AG04450 (cell line): ENCODE data around the gene SVOPL. TPM values are rescaled to one million over a fixed set of nuclear protein-coding genes. Genes with fewer than 3 reads are reported as not detected.

Source experiments
- CTCF ChIA-PET: fragments of 300-600, 350-600 bp; formaldehyde crosslinking; extraction: SDS; loops from one replicate; lab custom pipeline; 2022; ENCODE audit warnings: antibody characterized with exemption, inconsistent platforms; lab: Charles Lee
- POLR2A ChIA-PET: fragments of 350-600 bp; formaldehyde crosslinking; extraction: SDS; loops from one replicate; lab custom pipeline; 2021; ENCODE audit warnings: antibody characterized with exemption, inconsistent platforms; lab: Yijun Ruan, JAX
- DNase-seq: peaks from one replicate; pipeline ENCODE4 v3.0.0-alpha.2; 2011; ENCODE audit warnings: low read depth, low spot score
- H3K27ac ChIP-seq: one replicate; pipeline ENCODE4 v1.5.1; 2012; ENCODE audit warnings: low read depth, low read length, control low read depth
- H3K27me3 ChIP-seq: one replicate; pipeline ENCODE4 v1.6.0; 2012; ENCODE audit warnings: low read length; ENCODE audit not compliant: control insufficient read depth, insufficient read depth
- H3K4me3 ChIP-seq: 2 replicates; pipeline ENCODE4 v1.5.1; 2011; ENCODE audit warnings: mild to moderate bottlenecking, low read depth, low read length, control low read depth
- H3K9me3 ChIP-seq: 2 replicates; pipeline ENCODE4 v1.5.1; 2012; ENCODE audit warnings: low read length; ENCODE audit not compliant: control insufficient read depth, insufficient read depth
- polyA plus RNA-seq: library from polyadenylated mRNA; depleted of rRNA; stranded (reverse); fragments of >200 nt; gene quantifications from 2 replicates; pipeline ENCODE4 v1.2.3, GENCODE V29; 2011
- TF ChIP-seq, protein P1 (sequence below): IDR thresholded peaks from 2 replicates; pipeline ENCODE4 v1.5.1; 2011; ENCODE audit warnings: low read depth, low read length, control low read depth, inconsistent platforms

SVOPL gene
- polyA plus RNA-seq, 1 experiment = not detected

DNA sequence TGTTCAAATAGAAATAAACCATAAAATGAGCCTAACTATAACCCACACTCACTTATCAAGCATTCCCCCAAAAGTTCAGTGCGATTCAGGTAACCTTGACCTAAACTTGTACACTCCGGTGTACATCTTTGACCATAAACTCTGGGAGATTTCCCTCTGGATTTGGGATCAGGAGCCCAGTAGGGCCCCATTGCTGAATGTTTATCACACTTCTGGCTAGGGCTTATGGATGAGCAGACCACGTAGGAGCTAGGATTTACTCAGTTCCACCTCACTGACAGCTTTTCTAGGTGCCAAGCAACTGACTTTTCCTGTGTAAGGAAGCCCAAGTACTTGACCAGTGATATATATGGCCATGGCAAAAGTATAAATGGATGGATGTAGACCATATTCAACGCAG is 113.7 kb downstream of the SVOPL start:
- ChIA-PET POLR2A (no interaction called here), CTCF (no interaction called here)
- Histone ChIP-seq H3K27me3 (no peaks in the 10 kb centered on the region), H3K9me3 (no peaks in the 10 kb centered on the region), H3K27ac (no peak overlapping the region), H3K4me3 (no peak overlapping the region)
- no peak for DNase-seq
- TF ChIP-seq, protein P1, sequence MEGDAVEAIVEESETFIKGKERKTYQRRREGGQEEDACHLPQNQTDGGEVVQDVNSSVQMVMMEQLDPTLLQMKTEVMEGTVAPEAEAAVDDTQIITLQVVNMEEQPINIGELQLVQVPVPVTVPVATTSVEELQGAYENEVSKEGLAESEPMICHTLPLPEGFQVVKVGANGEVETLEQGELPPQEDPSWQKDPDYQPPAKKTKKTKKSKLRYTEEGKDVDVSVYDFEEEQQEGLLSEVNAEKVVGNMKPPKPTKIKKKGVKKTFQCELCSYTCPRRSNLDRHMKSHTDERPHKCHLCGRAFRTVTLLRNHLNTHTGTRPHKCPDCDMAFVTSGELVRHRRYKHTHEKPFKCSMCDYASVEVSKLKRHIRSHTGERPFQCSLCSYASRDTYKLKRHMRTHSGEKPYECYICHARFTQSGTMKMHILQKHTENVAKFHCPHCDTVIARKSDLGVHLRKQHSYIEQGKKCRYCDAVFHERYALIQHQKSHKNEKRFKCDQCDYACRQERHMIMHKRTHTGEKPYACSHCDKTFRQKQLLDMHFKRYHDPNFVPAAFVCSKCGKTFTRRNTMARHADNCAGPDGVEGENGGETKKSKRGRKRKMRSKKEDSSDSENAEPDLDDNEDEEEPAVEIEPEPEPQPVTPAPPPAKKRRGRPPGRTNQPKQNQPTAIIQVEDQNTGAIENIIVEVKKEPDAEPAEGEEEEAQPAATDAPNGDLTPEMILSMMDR = no peak

- ChIA-PET CTCF (no interaction called here), POLR2A (no interaction called here)
Observed at GRCh38 chr7:138585283-138585993, 115.7 kb downstream of the SVOPL start.

DNA sequence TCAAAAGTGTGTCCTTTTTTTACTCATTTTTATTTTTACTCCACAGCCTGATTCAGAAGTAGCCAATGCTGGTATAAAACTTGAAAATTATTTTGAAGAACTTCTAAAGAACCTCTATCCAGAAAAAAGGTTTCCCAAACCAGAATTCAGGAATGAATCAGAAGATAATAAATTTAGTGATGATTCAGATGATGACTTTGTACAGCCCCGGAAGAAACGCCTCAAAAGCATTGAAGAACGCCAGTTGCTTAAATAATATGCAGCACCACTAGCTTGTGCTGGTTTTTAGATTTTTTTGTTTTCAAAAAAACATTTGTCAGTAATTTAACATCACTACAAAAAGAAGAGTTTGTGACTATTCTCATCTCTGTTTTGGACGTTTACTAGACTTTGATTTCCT is 116.5 kb downstream of the SVOPL start:
- TF ChIP-seq, protein P1 = no peak
- DNase-seq = no peak
- Histone ChIP-seq H3K9me3 (no peaks in the 10 kb centered on the region), H3K27ac (no peak overlapping the region), H3K4me3 (no peak overlapping the region), H3K27me3 (no peaks in the 10 kb centered on the region)
- ChIA-PET POLR2A (no interaction called here), CTCF (no interaction called here)

More at GRCh38 chr7:138585283-138585993, 115.7 kb downstream of the SVOPL start:
- Histone ChIP-seq H3K27me3 (no peaks in the 10 kb centered on the region), H3K9me3 (no peaks in the 10 kb centered on the region), H3K4me3 (no peak overlapping the region), H3K27ac (no peak overlapping the region)
- TF ChIP-seq, protein P1 = no peak
- DNase-seq = no peak

- no peak for DNase-seq
- no peaks in the 10 kb centered on the region for H3K27me3 ChIP-seq
- ChIA-PET POLR2A (no interaction called here), CTCF (no interaction called here)
- H3K27ac ChIP-seq = no peak overlapping the region
- TF ChIP-seq, protein P1 = no peak
- H3K9me3 ChIP-seq = no peaks in the 10 kb centered on the region
- H3K4me3 ChIP-seq = no peak overlapping the region
Observed at GRCh38 chr7:138584283-138584682, 116.9 kb downstream of the SVOPL start.

GRCh38 chr7:138581065-138581464 is 120.1 kb downstream of the SVOPL start:
- H3K9me3 ChIP-seq = no peaks in the 10 kb centered on the region
- CTCF ChIA-PET = no interaction called here
- POLR2A ChIA-PET = no interaction called here
- H3K27ac ChIP-seq = no peak overlapping the region
- TF ChIP-seq, protein P1 = no peak
- no peak overlapping the region for H3K4me3 ChIP-seq
- no peaks in the 10 kb centered on the region for H3K27me3 ChIP-seq
- DNase-seq = no peak
